HepG2 (cell line): ENCODE measurements around the gene TMBIM1. TPM values are rescaled to one million over a fixed set of nuclear protein-coding genes. Genes with fewer than 3 reads are reported as not detected.
A peak's percentile ranks its signal among the peaks of the same experiment; 100 is the strongest.

ENCODE experiments used
- ATAC-seq: fragments of 200-7000 bp; cut with Tn5 transposase; 3 replicates; pipeline ENCODE4 v1.9.1; 2020; ENCODE audit warnings: mild to moderate bottlenecking, moderate library complexity
- BruUV-seq: library from RNA; stranded (reverse); fragments of 400-500 nt; replicated peaks from 2 replicates; lab custom pipeline; 2021; lab: Mats Ljungman, UMichigan
- CTCF ChIA-PET: fragments of 300-600 bp; formaldehyde crosslinking; extraction: SDS; loops from one replicate; lab custom pipeline; 2021; ENCODE audit warnings: low total read pairs, inconsistent platforms, low intra/inter-chr PET ratio; lab: Yijun Ruan, JAX
- POLR2A ChIA-PET: fragments of 350-600 bp; sonication (Branson Sonifier 250); formaldehyde crosslinking; loops from one replicate; lab custom pipeline; 2020; ENCODE audit warnings: antibody characterized with exemption, inconsistent platforms; lab: Yijun Ruan, JAX
- DNase-seq: peaks from one replicate; pipeline ENCODE4 v3.0.0-alpha.2; 2015; ENCODE audit warnings: low spot score
- FAIRE-seq: peaks from 3 replicates; lab custom pipeline; 2011; peaks lifted over from hg19 to GRCh38; lab: Jason Lieb, UNC
- H2AFZ ChIP-seq: one replicate; pipeline ENCODE4 v1.6.1; 2011; ENCODE audit warnings: low read length, inconsistent platforms
- H3K27ac ChIP-seq: fragments of 300-600 bp; 3 replicates; pipeline ENCODE4 v1.8.0; 2011; ENCODE audit warnings: mixed run types, mild to moderate bottlenecking, mixed read lengths, low read length, inconsistent platforms; ENCODE audit not compliant: insufficient read depth; ENCODE audit errors: extremely low read length
- H3K27me3 ChIP-seq, 2 experiments: fragments of 200-600 bp in 1 of 2; 2 replicates in 1 of 2; 3 replicates in 1 of 2; pipeline versions ENCODE4 v1.6.0 to v1.8.0; 2011; ENCODE audit warnings: low read length in 2 of 2, mild to moderate bottlenecking in 2 of 2, moderate library complexity in 2 of 2, inconsistent platforms in 1 of 2; ENCODE audit not compliant: insufficient read depth in 2 of 2, control insufficient read depth in 1 of 2
- H3K36me3 ChIP-seq, 2 experiments: fragments of 200-600 bp in 1 of 2; replicated peaks in 1 of 2; 2 replicates in 1 of 2; 3 replicates in 1 of 2; pipeline versions ENCODE4 v1.5.1 to v1.8.0; 2011; ENCODE audit warnings: low read length in 2 of 2, inconsistent platforms in 1 of 2; ENCODE audit not compliant: insufficient read depth in 2 of 2, control insufficient read depth in 1 of 2
- H3K4me1 ChIP-seq: 2 replicates; pipeline ENCODE4 v1.5.1; 2012; ENCODE audit warnings: low read length, inconsistent platforms; ENCODE audit not compliant: insufficient read depth
- H3K4me2 ChIP-seq: 2 replicates; pipeline ENCODE4 v1.6.0; 2011; ENCODE audit warnings: low read depth, low read length, inconsistent platforms
- H3K4me3 ChIP-seq, 3 experiments: fragments of 200-600 bp in 1 of 3; sonication (generic), shearing (Covaris generic) in 1 of 3; replicated peaks in 1 of 3; 2 replicates each; pipeline ENCODE4 v1.5.1; 2011 to 2016; ENCODE audit warnings: low read length in 3 of 3, inconsistent platforms in 2 of 3, low read depth in 2 of 3, mild to moderate bottlenecking in 2 of 3, control low read depth in 1 of 3, mixed read lengths in 1 of 3; ENCODE audit not compliant: insufficient read depth in 1 of 3
- H3K79me2 ChIP-seq: one replicate; pipeline ENCODE4 v1.6.1; 2011; ENCODE audit warnings: low read length, inconsistent platforms; ENCODE audit not compliant: insufficient read depth
- H3K9ac ChIP-seq: 2 replicates; pipeline ENCODE4 v1.6.0; 2011; ENCODE audit warnings: mild to moderate bottlenecking, low read depth, low read length, inconsistent platforms; ENCODE audit not compliant: insufficient read depth
- H3K9me3 ChIP-seq: 2 replicates; pipeline ENCODE4 v1.5.1; 2012; ENCODE audit warnings: mild to moderate bottlenecking, low read length
- H4K20me1 ChIP-seq: 2 replicates; pipeline ENCODE4 v1.6.0; 2011; ENCODE audit warnings: inconsistent platforms, mild to moderate bottlenecking, low read length, moderate library complexity; ENCODE audit not compliant: insufficient read depth
- ERF ChIP-seq: IDR thresholded peaks from 2 replicates; pipeline ENCODE4 v1.6.1; 2018; ENCODE audit warnings: missing biosample characterization, missing genetic modification reagents
- KDM5B ChIP-seq: sonication (generic); formaldehyde crosslinking; IDR thresholded peaks from 2 replicates; pipeline ENCODE4 v1.4.0; 2020; ENCODE audit warnings: missing genetic modification reagents, mild to moderate bottlenecking, borderline replicate concordance
- SYNCRIP ChIP-seq: fragments of 200-400 bp; formaldehyde crosslinking; IDR thresholded peaks from 2 replicates; pipeline ENCODE4 v1.6.1; 2018; ENCODE audit warnings: mild to moderate bottlenecking, low read depth, low read length; ENCODE audit not compliant: insufficient read depth
- ZFP1 ChIP-seq: IDR thresholded peaks from 2 replicates; pipeline ENCODE4 v1.6.1; 2016
- ZFY ChIP-seq: sonication (generic); formaldehyde crosslinking; IDR thresholded peaks from 2 replicates; pipeline ENCODE4 v1.4.0; 2020; ENCODE audit warnings: missing genetic modification reagents
- ZNF296 ChIP-seq: sonication (generic); formaldehyde crosslinking; conservative IDR thresholded peaks from 2 replicates; pipeline ENCODE4 v1.5.0; 2020; ENCODE audit warnings: mild to moderate bottlenecking, missing genetic modification reagents
- ZSCAN29 ChIP-seq: sonication (generic); formaldehyde crosslinking; conservative IDR thresholded peaks from 2 replicates; pipeline ENCODE4 v1.4.0; 2020; ENCODE audit warnings: mild to moderate bottlenecking, missing genetic modification reagents
- WGBS: methylation state at CpG from one replicate; pipeline ENCODE4 v1.1.6; 2017; ENCODE audit warnings: low lambda C conversion rate; 5-methylcytosine and 5-hydroxymethylcytosine counted together
- in situ Hi-C: cut with HindIII; loops from 2 replicates; pipeline ENCODE4 v1.10.0; 2017; ENCODE audit warnings: low pct_unique_long_range_greater_than_20kb; ENCODE audit not compliant: extremely low pct_ligation_motif_present
- intact Hi-C: fragments of 100-400 bp; cut with micrococcal nuclease; formaldehyde crosslinking; loops from one replicate; pipeline ENCODE4 v1.10.0; 2022; ENCODE audit not compliant: unreplicated experiment
- polyA plus RNA-seq, 8 experiments: library from polyadenylated mRNA; depleted of rRNA in 3 of 8; stranded (reverse) in 7 of 8; unstranded in 1 of 8; fragments of >200 nt; fragmentation: Illumina TruSeq in 4 of 8; extraction: Trizol in 4 of 8; gene quantifications; 2 replicates each; pipeline versions ENCODE4 v1.2.1 to v1.2.3, GENCODE V29; 2011 to 2016; ENCODE audit warnings: low read depth in 4 of 8, missing spikeins in 1 of 8, mixed read lengths in 1 of 8; ENCODE audit not compliant: insufficient read depth in 1 of 8
- total RNA-seq, 5 experiments: library from RNA; depleted of rRNA; stranded (reverse); fragments of >200 nt; fragmentation: Illumina TruSeq; extraction: Trizol; gene quantifications; 2 replicates each; pipeline ENCODE4 v1.2.3, GENCODE V29; 2016; ENCODE audit warnings: low read depth in 1 of 5
- TF ChIP-seq, protein P1 (sequence below): sonication (generic); formaldehyde crosslinking; conservative IDR thresholded peaks from 2 replicates; pipeline ENCODE4 v1.4.0; 2020; ENCODE audit warnings: mild to moderate bottlenecking, missing genetic modification reagents, moderate library complexity
- TF ChIP-seq, protein P2 (sequence below): sonication (generic); formaldehyde crosslinking; IDR thresholded peaks from 2 replicates; pipeline ENCODE4 v1.5.1; 2020; ENCODE audit warnings: missing genetic modification reagents, mild to moderate bottlenecking, borderline replicate concordance
- TF ChIP-seq, protein P3 (sequence below): sonication (generic); formaldehyde crosslinking; IDR thresholded peaks from 2 replicates; pipeline ENCODE4 v1.5.0; 2020; ENCODE audit warnings: mild to moderate bottlenecking, missing genetic modification reagents, borderline replicate concordance
- TF ChIP-seq, protein P4 (sequence below): sonication (generic); formaldehyde crosslinking; IDR thresholded peaks from 2 replicates; pipeline ENCODE4 v1.5.0; 2020; ENCODE audit warnings: missing genetic modification reagents, mild to moderate bottlenecking, borderline replicate concordance

TMBIM1 gene
- total and polyA plus RNA-seq, 2 of the 13 experiments (the other 11 are each of a cell fraction or from before 2014, with no cell fraction given) = 127 to 139 TPM

DNA sequence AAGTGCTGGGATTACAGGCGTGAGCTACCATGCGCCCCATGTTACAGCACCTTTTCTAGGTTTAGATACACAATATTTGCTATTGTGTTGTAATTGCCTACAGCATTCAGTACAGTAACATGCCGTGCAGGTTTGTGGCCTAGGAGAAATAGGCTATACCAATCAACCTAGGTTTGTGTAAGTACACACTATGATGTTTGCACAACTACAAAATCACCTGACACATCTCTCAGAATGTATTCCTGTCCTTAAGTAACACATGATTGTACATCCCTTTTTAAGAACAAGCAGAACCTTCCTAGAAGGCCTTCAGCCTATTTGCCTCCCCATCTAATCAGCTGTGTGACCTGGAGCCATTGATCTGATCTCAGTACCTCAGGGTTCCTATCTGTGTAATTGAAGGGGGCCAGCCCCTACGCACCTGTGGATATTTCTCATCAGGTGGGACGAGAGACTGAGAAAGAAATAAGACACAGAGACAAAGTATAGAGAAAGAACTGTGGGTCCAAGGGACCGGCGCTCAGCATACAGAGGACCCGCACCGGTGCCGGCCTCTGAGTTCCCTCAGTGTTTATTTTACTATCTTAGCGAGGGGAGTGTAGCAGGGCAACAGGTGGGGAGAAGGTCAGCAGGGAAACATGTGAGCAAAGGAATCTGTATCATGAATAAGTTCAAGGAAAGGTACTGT, 18.7 kb upstream of the TMBIM1 start:
- Histone ChIP-seq H3K4me1 (peaks cover 74% of the 10 kb centered on the region), H3K9ac (no peak overlapping the region), H3K9me3 (no peaks in the 10 kb centered on the region), H3K27me3 (0 out of 5 replicates have a peak, but pooled peaks cover 0 to 3% of the 10 kb centered on the region in 2 experiments), H3K4me2 (peak overlapping the region; percentile 79), H3K79me2 (no peaks in the 10 kb centered on the region), H4K20me1 (no peaks in the 10 kb centered on the region), H3K36me3 (no peaks in the 10 kb centered on the region), H2AFZ (no peak overlapping the region), H3K4me3 (peak overlapping the region; percentile 1 to 47 (median 19); a peak in 4 of 6 replicates), H3K27ac (peak overlapping the region; percentile 58)
- 2% methylated on average over 11 of the region's 11 CpGs for WGBS
- ATAC-seq = peak; percentile 67
- no peak for FAIRE-seq
- in situ Hi-C loops = no loop called here
- CTCF ChIA-PET = interaction anchor here (2.1 kb wide), 1 partner anchor 46 kb away, joined by 6 read pairs; the partner anchor contains the start of gene CATIP
- no TSS peak for BruUV-seq
- POLR2A ChIA-PET = interaction anchor here (0.6 to 2.8 kb wide), 3 partner anchors 12 to 75 kb away, joined by 4 to 37 read pairs (median 19); partner anchors contain the start of gene TMBIM1
- intact Hi-C loops = no loop called here
- DNase-seq = no peak
- no peak for TF ChIP-seq KDM5B
- TF ChIP-seq, protein P1, sequence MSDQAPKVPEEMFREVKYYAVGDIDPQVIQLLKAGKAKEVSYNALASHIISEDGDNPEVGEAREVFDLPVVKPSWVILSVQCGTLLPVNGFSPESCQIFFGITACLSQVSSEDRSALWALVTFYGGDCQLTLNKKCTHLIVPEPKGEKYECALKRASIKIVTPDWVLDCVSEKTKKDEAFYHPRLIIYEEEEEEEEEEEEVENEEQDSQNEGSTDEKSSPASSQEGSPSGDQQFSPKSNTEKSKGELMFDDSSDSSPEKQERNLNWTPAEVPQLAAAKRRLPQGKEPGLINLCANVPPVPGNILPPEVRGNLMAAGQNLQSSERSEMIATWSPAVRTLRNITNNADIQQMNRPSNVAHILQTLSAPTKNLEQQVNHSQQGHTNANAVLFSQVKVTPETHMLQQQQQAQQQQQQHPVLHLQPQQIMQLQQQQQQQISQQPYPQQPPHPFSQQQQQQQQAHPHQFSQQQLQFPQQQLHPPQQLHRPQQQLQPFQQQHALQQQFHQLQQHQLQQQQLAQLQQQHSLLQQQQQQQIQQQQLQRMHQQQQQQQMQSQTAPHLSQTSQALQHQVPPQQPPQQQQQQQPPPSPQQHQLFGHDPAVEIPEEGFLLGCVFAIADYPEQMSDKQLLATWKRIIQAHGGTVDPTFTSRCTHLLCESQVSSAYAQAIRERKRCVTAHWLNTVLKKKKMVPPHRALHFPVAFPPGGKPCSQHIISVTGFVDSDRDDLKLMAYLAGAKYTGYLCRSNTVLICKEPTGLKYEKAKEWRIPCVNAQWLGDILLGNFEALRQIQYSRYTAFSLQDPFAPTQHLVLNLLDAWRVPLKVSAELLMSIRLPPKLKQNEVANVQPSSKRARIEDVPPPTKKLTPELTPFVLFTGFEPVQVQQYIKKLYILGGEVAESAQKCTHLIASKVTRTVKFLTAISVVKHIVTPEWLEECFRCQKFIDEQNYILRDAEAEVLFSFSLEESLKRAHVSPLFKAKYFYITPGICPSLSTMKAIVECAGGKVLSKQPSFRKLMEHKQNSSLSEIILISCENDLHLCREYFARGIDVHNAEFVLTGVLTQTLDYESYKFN = peak; percentile 79
- TF ChIP-seq ZNF296 (CRISPR knock-in tag) = no peak
- no peak for TF ChIP-seq ZSCAN29 (CRISPR knock-in tag)
- no peak for TF ChIP-seq ERF (CRISPR knock-in tag)
- TF ChIP-seq, protein P2, sequence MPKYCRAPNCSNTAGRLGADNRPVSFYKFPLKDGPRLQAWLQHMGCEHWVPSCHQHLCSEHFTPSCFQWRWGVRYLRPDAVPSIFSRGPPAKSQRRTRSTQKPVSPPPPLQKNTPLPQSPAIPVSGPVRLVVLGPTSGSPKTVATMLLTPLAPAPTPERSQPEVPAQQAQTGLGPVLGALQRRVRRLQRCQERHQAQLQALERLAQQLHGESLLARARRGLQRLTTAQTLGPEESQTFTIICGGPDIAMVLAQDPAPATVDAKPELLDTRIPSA (CRISPR knock-in tag) = no peak
- no peak for TF ChIP-seq ZFP1 (CRISPR knock-in tag)
- TF ChIP-seq SYNCRIP = no peak
- TF ChIP-seq ZFY (CRISPR knock-in tag) = 0 out of 2 replicates have a peak, but pooled peaks have one; percentile 31
- TF ChIP-seq, protein P3, sequence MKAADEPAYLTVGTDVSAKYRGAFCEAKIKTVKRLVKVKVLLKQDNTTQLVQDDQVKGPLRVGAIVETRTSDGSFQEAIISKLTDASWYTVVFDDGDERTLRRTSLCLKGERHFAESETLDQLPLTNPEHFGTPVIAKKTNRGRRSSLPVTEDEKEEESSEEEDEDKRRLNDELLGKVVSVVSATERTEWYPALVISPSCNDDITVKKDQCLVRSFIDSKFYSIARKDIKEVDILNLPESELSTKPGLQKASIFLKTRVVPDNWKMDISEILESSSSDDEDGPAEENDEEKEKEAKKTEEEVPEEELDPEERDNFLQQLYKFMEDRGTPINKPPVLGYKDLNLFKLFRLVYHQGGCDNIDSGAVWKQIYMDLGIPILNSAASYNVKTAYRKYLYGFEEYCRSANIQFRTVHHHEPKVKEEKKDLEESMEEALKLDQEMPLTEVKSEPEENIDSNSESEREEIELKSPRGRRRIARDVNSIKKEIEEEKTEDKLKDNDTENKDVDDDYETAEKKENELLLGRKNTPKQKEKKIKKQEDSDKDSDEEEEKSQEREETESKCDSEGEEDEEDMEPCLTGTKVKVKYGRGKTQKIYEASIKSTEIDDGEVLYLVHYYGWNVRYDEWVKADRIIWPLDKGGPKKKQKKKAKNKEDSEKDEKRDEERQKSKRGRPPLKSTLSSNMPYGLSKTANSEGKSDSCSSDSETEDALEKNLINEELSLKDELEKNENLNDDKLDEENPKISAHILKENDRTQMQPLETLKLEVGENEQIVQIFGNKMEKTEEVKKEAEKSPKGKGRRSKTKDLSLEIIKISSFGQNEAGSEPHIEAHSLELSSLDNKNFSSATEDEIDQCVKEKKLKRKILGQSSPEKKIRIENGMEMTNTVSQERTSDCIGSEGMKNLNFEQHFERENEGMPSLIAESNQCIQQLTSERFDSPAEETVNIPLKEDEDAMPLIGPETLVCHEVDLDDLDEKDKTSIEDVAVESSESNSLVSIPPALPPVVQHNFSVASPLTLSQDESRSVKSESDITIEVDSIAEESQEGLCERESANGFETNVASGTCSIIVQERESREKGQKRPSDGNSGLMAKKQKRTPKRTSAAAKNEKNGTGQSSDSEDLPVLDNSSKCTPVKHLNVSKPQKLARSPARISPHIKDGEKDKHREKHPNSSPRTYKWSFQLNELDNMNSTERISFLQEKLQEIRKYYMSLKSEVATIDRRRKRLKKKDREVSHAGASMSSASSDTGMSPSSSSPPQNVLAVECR = peak; percentile 26; the same call in 1 of the 2 replicates
- TF ChIP-seq, protein P4, sequence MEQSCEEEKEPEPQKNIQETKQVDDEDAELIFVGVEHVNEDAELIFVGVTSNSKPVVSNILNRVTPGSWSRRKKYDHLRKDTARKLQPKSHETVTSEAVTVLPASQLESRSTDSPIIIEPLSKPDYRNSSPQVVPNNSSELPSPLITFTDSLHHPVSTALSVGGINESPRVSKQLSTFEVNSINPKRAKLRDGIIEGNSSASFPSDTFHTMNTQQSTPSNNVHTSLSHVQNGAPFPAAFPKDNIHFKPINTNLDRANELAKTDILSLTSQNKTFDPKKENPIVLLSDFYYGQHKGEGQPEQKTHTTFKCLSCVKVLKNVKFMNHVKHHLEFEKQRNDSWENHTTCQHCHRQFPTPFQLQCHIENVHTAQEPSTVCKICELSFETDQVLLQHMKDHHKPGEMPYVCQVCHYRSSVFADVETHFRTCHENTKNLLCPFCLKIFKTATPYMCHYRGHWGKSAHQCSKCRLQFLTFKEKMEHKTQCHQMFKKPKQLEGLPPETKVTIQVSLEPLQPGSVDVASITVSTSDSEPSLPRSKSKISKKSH (CRISPR knock-in tag) = no peak
